ENCODE data around the gene CCDC150.

DNA sequence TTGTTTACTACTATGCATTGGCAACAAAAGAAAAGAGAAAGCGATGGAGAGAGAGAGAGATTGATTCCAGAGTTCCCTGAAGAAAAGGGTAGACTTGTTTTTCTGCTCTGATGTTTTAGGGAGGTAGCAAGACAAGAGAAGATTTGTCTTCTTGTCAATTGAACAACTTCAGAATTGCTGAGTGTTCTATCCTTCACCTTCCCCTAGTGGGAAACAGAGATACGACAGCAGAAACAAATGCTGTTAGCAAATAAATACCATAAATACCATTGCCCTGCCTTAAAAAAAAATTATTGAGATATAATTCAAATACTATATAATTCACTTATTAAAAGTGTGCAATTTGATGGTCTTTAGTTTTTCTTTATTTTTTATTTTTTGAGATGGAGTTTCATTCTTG, 26.2 kb upstream of the CCDC150 start:
- TF ChIP-seq RXRA (IDR thresholded peaks at IDR 0.05) = no peak
- TF ChIP-seq, protein P1, sequence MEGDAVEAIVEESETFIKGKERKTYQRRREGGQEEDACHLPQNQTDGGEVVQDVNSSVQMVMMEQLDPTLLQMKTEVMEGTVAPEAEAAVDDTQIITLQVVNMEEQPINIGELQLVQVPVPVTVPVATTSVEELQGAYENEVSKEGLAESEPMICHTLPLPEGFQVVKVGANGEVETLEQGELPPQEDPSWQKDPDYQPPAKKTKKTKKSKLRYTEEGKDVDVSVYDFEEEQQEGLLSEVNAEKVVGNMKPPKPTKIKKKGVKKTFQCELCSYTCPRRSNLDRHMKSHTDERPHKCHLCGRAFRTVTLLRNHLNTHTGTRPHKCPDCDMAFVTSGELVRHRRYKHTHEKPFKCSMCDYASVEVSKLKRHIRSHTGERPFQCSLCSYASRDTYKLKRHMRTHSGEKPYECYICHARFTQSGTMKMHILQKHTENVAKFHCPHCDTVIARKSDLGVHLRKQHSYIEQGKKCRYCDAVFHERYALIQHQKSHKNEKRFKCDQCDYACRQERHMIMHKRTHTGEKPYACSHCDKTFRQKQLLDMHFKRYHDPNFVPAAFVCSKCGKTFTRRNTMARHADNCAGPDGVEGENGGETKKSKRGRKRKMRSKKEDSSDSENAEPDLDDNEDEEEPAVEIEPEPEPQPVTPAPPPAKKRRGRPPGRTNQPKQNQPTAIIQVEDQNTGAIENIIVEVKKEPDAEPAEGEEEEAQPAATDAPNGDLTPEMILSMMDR (IDR thresholded peaks at IDR 0.05; ENCODE audit: low read depth, low read length, missing input control) = no peak
